ENCODE data around the gene RRAS2.
"Not testable (repeated sequence)": the region's sequence is repeated elsewhere in the genome, so short reads cannot be mapped to it uniquely, and the experiment has no call there.

RRAS2 gene

DNA sequence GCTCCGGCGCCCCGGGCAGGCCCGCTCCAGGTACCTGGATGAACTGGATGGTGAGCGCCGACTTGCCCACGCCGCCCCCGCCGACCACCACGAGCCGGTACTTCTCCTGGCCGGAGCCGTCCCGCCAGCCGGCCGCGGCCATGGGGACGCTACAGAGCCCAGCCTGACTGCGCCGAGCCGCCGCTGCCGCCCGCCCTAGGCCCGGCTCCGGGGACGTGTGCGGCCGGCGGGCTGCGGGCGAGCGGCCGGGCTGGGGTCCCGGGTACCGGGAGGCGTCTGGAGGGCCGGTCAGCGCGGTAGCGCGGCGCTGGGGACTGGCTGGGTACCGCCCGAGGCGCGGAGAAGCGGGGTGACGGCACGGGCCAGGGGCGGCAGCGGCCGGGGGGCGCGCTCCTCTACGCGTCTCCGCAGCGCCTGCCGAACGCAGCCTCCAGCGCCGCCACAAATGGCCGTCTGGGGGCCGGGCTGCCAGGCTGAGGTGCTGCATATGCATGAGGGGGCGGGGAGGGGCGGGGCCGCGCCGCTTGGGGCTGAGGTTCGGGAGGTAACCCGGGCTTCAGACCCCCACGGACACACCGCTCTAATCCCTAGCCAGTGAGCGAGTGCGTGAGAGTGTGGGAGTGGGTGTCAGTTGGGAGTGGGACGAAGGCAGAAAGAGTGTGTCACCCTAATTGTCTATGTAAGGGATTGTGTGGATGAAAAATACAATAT is at the start of gene RRAS2:
TSS of gene RRAS2 (minus strand) at position 455 of the 711 bp plus-strand sequence. CDS start at position 142, 313 bp downstream.
- no peak for DNase-seq

DNA sequence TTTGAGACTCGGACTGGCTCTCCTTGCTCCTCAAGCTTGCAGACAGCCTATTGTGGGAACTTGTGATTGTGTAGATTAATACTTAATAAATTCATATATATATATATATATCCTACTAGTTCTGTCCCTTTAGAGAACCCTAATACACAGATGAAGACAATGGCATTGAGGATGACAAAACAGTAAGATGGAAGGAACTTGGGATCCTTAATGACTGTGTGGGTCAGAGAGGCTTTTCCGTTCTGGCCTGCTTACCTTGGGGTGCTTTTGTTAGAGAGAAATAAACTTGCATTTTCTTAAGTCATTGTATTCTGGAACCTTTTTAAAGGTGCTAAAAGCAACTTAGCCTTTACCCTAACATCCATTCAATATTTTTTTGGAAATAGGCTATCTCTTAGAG is 49.6 kb upstream of the RRAS2 start:
- no peak for DNase-seq

DNA sequence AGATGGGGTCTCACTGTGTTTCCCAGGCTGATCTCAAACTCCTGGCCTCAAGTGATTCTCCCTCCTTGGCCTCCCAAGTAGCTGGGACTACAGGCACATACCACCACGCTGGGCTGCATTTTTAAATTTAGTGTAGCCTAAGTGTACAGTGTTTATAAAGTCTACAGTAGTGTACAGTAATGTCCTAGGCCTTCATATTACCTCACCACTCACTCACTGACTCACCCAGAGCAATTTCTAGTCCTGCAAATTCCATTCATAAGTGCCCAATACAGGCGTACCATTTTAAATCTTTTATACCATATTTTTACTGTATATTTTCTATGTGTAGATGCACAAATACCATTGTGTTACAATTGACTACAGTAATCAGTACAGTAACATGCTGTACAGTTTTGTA is 47.1 kb upstream of the RRAS2 start:
- not testable (repeated sequence) for DNase-seq

DNA sequence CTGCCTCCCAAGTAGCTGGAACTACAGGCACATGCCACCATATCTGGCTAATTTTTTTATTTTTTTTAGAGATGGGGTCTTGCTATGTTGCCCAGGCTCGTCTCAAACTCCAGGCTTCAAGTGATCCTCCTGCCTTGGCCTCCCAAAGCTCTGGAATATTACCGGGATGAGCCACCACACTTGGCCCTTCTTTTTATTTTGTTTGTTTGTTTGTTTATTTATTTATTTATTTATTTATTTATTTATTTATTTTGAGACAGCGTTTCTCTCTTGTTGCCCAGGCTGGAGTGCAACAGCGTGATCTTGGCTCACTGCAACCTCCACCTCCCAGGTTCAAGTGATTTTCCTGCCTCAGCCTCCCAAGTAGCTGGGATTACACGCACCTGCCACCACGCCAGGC is 44.5 kb upstream of the RRAS2 start:
- DNase-seq: not testable (repeated sequence)

DNA sequence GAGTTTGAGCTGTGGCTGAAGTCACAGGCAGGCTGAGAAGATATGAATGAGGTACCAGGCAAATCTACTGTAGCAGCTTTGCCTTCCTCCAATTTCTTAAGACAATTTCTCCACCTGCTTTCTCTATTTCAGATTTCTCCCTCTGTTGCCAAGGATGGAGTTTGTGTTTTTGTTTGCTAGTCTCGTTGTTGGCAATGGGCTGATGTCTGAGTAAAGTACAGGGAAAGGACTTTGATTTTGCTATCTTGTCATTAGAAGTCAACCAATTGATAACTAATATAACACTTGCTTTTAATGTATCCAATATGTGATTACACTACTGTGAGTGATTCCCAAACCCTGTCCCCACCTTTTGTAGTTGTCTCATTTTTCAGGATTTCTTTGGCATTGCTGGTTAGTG is 40.1 kb upstream of the RRAS2 start:
- DNase-seq: no peak

DNA sequence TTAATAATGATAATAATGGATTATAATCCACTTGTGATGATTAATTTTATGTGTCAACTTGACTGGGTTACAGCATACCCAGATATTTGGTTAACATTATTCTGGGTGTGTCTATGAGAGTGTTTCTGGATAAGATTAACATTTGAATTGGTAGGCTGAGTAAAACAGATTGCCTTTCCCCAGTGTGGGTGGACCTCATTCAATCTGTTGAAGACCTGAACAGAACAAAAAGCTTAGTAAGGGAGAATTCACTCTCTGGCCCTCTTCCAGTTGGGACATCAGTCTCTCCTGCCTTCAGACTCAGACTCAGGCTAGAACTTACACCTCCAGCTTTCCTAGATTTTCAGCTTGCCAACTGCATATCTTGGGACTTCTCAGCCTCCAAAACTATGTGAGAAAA is 37.3 kb upstream of the RRAS2 start:
- DNase-seq: no peak

DNA sequence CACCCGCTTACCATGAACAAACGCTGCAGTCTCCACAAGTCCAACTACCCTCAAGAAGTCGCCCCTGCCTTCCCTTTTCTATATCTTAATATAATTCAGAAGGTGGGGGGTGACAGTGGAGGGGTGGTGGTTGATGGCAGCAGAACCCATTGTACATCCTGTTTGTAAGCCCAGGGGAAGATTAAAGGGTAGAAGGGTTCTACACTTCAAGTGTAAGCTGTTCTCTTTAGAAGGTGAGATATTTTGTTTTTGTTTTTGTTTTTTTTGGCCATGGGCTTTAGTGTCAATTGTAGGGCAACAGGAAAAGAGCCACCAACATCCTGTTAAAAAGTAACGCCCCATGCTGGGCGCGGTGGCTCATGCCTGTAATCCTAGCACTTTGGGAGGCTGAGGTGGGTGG is 34.9 kb upstream of the RRAS2 start:
- no peak for DNase-seq

DNA sequence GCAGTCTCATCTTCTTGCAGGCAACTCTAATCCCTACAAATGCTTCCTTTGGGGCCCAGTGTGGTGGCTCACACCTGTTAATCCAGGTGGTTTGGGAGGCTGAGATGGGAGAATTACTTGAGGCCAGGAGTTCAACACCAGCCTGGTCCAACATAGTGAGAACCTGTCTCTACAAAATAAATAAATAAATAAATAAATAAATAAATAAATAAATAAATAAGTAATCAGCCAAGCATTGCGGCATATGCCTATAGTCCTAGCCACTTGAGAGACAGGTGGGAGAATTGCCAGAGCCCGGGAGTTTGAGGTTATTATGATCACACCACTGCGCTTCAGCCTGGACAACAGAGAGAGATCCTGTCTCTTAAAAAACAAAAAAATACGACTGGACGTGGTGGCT is 34.1 kb upstream of the RRAS2 start:
- no peak for DNase-seq

DNA sequence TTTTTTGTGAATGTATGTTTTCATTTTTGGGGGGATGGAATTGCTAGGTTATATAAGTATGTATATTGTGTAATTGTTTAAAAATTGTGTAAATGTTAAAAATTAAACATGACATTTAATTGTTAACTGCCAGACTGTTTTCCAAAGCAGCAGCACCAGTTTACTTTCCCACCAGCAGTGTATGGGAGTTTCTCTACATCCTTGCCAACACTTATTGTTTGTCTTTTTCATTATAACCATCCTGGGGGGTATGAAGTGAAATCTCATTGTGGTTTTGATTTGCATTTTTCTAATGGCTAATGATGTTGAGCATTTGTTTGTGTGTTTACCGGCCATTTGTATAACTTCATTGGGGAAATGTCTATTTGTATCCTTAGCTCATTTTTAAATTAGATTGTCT is 31.7 kb upstream of the RRAS2 start:
- DNase-seq: no peak

DNA sequence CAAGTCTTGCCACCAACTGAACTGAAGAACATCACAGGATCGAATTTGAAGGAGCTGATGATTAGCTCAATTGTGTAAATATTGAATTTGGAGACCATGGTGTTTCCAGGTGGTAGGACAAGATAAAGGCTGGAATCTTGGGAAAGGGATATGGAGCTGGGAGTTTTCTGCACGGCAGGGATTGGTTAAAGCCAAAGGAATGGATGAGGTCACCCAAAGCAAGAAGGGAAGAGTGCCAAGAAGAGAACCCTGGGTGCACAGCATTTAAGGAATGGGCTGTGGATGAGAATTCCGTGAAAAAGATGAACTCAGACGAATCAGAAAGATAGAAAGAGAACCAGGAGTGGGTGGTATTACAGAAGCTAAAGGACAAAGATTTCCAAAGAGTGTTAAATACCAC is 29.4 kb upstream of the RRAS2 start:
- DNase-seq: no peak

DNA sequence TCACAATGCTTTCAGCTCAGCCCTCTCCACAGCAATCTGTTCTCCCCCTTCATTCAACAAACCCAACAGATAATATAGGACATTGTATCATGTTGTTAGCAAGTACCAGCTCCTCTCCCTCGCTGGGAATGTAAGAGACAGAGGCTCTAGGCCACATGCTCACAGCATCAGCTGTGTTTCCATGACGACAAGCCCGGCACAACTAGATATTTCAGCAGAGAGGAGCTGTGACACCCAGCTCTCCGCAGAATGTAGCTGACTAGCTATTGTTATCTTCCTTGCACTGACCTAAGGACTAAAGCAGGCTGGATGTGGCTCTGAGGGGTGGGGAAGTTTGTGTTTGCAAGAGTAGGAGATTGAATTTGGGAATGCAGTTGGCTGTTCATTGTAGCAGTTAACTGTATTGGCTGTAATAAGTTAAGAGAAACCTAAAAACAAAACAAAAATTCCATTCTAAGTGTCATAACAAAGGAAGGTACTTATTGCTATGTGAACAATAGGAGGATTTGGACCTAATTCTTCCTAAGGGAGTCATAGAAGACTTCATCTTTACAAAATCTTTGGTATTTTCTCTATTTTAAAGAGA is 28.0 kb upstream of the RRAS2 start:
- DNase-seq: no peak

DNA sequence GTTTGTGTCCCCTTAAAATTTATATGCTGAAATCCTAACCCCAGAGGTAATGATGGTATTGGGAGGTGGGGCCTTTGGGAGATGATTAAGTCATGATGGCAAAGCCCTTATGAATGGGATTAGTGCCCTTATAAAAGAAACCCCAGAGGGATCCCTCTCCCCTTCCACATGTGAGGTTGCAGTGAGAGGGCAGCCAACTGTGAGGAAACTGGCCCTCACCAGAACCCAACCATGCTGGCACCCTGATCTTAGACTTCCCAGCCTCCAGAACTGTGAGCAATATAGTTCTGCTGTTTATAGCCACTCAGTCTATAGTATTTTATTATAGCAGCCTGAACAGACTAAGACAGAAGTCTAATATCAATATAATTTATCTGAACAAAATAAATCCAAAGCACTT is 27.1 kb upstream of the RRAS2 start:
- no peak for DNase-seq

DNA sequence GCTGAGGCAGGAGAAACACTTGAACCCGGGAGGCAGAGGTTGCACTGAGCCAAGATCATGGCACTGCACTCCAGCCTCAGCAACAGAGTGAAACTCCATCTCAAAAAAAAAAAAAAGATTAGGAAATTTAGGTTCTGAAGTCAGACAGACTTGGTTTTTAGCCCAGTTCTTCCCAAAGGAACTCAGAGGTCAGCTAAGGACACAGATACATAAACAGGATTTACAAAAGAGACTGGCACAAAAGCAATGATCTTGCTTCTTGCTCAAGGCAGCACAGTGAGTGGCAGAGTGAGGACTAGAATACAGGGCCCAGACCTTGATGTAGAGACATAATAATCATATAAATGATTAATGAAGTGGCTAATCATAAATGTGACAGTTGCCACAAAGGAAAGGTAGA is 25.4 kb upstream of the RRAS2 start:
- no peak for DNase-seq

DNA sequence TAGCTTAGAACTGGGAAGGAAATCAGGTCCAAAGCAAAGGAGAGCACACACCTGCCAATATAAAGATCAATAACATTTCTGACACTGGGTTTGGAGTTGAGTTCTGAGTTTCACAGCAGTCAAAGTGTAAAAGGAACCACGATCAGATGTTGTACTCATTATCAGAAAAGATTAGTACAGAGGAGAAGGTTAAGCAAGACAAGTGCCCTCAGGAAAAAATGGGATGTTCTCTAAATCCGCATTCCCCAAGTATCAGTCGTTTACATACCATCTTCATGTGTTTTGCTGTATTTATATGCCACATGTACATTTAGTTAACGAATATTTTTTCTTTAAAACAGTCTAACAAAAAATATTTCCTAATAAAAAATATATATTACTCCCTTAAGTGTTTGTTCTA is 23.0 kb upstream of the RRAS2 start:
- DNase-seq: no peak

DNA sequence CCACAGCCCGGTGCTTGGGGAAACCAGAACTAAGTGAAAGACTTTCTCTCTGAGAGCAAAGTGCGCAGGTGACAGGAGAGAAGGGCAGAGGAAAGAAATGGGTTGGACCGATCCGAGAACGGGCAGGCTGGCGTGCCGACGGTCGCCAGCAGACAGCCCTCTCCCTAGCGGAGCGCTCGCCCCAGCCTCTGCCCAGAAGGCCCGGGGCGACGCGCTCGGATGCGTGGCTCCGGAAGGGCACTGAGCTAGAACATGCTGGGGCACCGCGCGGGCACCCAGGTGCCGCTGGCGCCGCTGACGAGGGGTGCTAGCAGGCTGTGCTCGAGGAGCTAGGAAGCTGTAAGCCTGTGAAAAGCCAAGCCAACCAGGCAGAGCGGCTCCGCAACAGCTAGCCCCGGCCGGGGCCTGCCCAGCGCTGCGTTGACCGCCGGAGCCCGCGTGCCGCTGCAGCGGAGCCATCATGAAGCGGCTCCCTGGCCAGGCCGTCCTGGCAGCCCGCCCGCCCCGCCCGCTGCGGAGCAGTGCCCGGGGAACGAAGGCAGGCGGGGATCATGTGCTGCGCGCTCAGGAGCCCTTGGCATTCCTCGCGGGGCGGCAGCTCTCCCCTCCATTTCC is 22.1 kb upstream of the RRAS2 start:
- no peak for DNase-seq

DNA sequence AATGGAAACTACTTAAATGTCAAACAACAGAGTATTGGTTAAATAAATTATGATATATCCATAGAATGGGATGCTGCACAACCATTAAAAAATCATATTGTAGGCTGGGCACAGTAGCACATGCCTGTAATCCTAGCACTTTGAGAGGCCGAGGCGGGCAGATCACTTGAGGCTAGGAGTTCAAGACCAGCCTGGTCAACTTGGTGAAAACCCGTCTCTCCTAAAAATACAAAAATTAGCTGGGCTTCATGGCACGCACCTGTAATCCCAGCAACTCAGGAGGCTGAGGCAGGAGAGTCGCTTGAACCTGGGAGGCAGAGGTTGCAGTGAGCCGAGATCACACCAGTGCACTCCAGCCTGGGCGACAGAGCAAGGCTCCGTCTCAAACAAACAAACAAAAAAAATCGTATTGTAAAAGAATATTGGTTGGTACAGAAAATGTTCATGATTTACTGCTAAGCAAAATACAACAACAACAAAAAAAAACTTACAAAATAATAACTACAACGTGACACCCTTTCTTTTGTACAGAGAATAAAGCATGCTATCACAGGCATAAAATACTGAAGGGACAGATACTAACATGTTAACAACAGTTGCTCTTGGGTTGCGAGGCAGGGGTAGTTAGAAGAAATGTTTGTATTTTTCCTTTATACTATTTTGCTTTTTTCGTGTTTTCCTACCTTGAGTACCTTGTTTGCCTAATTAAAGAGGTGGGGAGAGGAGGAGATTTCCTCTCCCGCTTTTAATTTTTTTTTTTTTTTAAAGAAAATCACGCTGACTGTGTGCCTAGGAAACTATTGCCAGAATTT is 21.3 kb upstream of the RRAS2 start:
- no peak for DNase-seq

DNA sequence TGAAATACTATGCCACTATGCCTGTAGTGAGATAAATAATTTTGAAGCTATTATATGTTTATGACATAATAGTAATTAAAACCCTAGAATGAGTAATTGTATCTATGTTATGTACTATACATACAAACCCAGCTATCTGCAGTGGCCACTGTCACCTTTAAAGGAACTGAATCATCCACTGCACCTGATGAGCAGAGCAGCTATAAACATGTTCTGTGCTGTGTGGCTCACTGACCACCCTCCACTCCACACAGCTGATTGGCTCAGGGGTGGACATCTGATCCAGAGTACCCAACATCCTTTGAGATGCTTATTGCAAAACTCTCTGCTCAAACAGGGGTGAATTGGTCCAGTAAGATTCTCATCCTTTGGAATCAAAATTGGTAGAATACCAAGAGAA is 19.2 kb upstream of the RRAS2 start:
- DNase-seq: no peak

DNA sequence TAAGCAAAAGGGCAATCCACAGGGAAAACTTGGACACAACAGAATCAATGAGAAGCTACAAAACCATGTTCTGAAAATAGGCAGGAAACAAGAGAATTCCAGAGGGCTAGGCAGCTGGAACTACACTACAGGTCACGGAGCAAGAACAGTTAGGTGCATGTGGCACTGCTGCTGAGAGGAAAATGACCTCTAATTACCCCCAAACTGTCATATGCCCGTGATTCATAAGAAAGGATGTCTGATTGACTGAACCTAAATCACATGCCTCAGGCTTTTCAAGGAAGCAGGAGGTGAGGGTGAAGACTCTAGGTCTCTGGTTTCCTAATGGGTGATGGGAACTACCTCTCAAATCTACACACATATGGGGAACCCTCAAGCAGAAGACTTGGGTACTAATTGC is 17.9 kb upstream of the RRAS2 start:
- DNase-seq: no peak

DNA sequence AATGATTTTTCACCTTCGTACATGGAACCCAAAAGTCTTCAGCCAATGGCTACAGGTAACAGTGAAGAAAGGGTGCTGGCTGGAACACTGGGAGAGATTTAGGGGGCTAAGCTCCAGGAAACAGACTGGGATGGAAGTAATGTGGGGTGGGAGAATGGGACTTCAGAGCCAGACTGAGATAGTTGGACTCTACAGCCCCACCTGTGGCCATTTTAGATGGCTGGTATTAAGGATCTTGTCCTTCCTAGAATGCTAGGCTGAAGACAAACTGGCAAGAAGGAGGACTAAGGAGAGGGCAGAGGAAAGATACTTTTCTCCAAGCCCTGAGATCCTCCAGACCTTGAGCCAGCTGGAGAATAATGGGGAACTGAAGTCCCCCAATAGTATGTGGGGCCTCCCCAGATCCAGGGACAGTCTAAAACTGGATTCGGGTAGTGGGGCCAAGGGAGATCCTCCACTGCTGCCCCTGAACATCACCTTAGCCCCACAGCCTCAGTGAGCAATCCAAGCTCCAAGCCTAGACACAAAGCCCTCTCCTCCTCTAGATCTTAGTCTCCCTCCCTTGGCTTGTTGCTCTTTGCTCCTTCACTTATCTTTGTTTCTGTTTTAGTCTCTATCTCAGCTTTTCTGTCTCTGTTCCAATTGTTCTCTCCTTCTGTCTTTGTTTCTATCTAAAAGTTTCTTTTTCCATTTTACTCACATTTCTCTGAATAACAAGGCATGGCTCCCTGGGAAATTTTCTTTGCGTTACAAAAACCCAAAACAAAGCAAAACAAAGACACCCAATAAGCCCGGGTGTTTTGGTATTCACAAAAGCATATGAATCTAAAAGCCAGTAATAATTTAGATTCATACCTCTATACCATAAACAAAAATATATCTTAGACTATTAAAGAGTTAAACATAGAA is 16.2 kb upstream of the RRAS2 start:
- no peak for DNase-seq

DNA sequence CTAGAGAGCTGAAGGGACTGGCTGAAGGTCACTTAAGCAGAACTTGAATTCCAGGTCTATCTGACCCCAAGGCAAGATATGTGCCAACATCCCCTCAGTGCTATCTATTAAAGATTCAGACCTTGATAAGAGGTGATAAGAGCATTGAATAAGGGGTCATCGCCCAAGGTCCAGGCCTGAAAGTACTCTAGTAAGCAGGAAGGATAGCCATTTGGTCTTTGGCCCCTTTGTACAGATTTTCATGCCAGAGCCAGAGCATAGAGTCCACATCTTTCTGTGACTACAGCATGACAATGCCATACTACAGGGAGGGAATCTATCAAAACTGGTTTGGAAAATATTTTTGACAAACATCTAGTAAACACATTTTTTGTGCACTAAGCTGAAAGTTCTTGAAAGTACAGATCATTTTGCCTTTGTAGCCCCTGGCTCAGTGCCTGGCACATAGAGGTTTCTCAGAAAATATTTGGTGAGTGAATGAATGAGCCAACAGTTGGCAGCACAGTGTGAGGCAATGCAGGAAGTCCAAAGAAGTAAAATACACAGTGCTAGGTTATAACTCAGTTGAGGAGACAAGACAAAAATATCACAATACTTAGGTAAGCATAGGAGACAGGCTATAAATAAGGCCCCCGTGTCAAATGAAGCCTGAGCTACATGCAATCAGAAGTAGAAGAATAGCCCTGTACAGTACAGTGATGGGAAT is 15.1 kb upstream of the RRAS2 start:
- DNase-seq: no peak

DNA sequence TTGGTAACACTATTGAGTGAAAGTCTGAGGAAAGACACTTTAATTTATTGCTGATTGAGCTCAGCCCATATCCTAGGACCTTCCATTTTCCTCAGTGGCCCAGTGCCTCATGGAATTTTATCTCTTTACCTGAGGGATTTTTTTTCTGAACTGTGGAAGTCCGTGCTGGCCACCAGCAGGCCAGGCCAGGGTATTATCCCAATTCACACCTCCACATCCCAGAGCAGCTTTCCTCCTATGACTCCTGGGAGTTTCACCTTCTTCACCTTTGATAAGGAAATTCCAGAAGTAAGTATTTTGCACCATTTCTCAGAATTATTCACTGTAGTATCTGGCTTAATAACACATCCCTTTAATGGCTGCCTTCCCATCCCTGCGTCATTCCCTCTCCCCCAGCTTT is 13.0 kb upstream of the RRAS2 start:
- no peak for DNase-seq

DNA sequence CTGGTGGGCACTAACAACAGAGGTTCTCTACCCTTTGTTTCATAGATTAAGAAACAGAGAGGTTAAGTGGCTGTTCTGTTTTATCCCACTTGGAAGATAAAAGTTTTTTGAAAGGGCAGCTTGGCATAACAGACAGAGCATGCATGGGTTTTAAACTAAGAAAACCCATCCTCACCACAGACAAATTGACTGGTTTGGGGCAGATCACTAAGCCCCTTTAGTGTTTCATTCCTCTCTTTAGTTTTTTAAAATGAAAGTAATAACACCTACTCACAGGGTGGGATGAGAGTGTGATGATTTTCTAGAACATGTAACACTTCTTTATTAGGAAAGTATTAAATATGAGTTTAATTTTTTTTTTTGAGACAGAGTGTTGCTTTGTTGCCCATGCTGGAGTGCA is 12.3 kb upstream of the RRAS2 start:
- no peak for DNase-seq
